Measurements from ENCODE around the gene SMURF2.

DNA sequence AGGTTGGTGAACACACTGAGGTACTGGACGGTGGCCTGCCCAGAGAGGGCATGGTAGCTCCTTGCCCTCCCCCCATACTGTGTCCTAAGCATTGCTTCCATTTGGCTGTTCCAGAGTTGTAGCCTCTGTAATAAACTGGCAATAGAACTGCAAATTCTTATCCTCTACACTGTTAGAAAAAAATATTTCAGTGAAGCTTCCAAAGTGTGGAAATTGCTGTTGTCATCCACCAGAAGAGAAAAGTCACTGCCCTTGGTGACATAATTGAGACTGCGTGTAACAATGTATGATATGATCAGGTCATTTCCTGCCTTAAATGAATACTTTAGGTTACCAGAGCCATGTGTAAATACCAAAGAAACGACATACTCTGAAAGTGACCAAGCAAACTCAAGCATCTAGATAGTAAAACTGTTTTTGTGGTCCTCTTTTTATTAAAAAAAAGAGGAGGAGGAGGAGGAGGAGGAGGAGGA, 89.4 kb downstream of the SMURF2 start:
- TF ChIP-seq TAF1 (IDR thresholded peaks at IDR 0.05; ENCODE audit: borderline replicate concordance, insufficient read depth, low read length) (no peak), SIN3A (IDR thresholded peaks at IDR 0.05; ENCODE audit: borderline replicate concordance, insufficient read depth, low read length) (no peak), POLR2AphosphoS5 (IDR thresholded peaks at IDR 0.05; ENCODE audit: low read depth, low read length) (no peak), FOXP2 (optimal IDR thresholded peaks at IDR 0.05; ENCODE audit: borderline replicate concordance, extremely low read depth, extremely low read length, insufficient read depth) (no peak)
